Loucy (cell line): ENCODE data around the gene MYEOV.

ENCODE experiments used
- CTCF ChIP-seq: fragments of 200-600 bp; sonication (generic); conservative IDR thresholded peaks from 2 replicates; pipeline ENCODE4 v1.5.1; 2014; ENCODE audit warnings: mild to moderate bottlenecking, antibody characterized with exemption, low read length
- EZH2phosphoT487 ChIP-seq: fragments of 200-600 bp; IDR thresholded peaks from 2 replicates; pipeline ENCODE4 v1.6.1; 2018; ENCODE audit warnings: antibody characterized with exemption, mild to moderate bottlenecking, moderate library complexity, borderline replicate concordance

DNA sequence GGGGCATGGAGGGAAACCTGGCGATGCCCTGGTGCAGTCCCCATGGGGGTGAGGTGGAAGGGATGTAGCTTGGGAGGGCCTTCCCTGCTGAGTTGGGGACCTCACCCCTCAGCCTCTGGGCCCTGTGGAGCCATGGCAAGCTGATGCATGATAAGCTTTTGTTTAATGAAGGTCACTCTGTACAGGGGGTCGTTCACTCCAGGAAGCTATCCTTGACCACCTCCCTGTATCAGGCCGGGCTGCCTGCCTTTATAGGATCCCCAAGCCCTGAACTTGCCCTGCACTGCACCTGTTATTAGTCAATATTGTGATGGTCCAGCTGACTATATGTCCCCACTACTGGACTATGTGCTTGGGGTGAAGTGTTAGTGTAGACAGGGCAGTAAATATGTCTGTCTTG is 49.7 kb upstream of the MYEOV start:
- TF ChIP-seq CTCF (no peak), EZH2phosphoT487 (no peak)
